Right renal pelvis (tissue), 4 donors: ENCODE results near the gene THBS2. TPM values are rescaled to one million over a fixed set of nuclear protein-coding genes. Genes with fewer than 3 reads are reported as not detected.

Experiments
- DNase-seq, 4 donors: peaks; one replicate each; pipeline ENCODE4 v3.0.0-alpha.2; 2013; ENCODE audit warnings: low read depth in 4 of 4, low spot score in 3 of 4, missing footprints in 1 of 4
- polyA plus RNA-seq, 4 donors: library from polyadenylated mRNA; unstranded; fragments of 120-200 nt; gene quantifications; one replicate each; pipeline ENCODE4 v1.2.1, GENCODE V29; 2013; ENCODE audit not compliant: insufficient read length in 4 of 4

The THBS2 gene
- polyA plus RNA-seq, 4 donors: 15.2 to 25.8 (median 20.4) TPM

GRCh38 chr6:169169941-169170582 lies 83.6 kb downstream of the THBS2 start:
- DNase-seq: no peak

- no peak for DNase-seq
Measured at GRCh38 chr6:169169375-169169774, 84.3 kb downstream of the THBS2 start.

- DNase-seq: no peak
Measured at GRCh38 chr6:169168706-169169105, 84.9 kb downstream of the THBS2 start.

- DNase-seq: no peak
Measured at GRCh38 chr6:169168302-169168630, 85.4 kb downstream of the THBS2 start.

GRCh38 chr6:169167581-169168301 lies 85.9 kb downstream of the THBS2 start:
- no peak for DNase-seq

- no peak for DNase-seq
Measured at GRCh38 chr6:169166896-169167580, 86.6 kb downstream of the THBS2 start.
